ENCODE data around the gene RPP14. TPM values are rescaled to one million over a fixed set of nuclear protein-coding genes. Genes with fewer than 3 reads are reported as not detected.
"Not testable (repeated sequence)": the region's sequence is repeated elsewhere in the genome, so short reads cannot be mapped to it uniquely, and the experiment has no call there.

RPP14 gene
- total and polyA plus RNA-seq, 2 donors (not counting 1 experiment from before 2014, with no cell fraction given): 10.6 to 17.1 TPM

DNA sequence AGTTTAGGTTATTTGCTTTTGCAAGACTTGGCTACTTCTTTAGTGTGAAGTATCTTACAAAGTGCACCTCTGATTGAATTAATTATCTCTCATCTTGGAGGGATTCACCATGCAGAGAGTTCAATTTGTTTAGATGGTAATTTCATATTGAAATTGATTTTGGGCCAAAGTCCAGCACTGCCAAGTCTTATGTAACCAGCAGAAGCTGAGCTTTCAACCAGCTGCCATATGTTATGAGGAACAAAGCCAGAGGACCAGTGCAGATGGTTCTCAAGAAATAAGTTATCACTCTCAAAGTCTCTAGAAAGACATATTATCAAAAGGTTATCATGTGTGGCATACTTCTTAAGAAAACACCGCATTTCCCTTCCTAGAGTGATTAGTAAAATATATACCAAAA is 39.5 kb upstream of the RPP14 start:
- H3K9ac ChIP-seq (ENCODE audit: insufficient read depth, low read length): no peak overlapping the region
- no peaks in the 10 kb centered on the region for H3K4me1 ChIP-seq (ENCODE audit: control insufficient read depth, extremely low read depth, insufficient read depth, low read length)
- H3K4me3 ChIP-seq (replicated peaks in 1 of 4; ENCODE audit: control extremely low read depth in 1 of 4, insufficient read depth in 1 of 4, low read depth in 3 of 4, low read length in 4 of 4): no peak overlapping the region
- no peaks in the 10 kb centered on the region for H3K27me3 ChIP-seq (ENCODE audit: control insufficient read depth, insufficient read depth, low read length)
- H3K27ac ChIP-seq (ENCODE audit: insufficient read depth, low read length): no peak overlapping the region
- H4K20me1 ChIP-seq (ENCODE audit: control insufficient read depth, extremely low read depth, insufficient read depth, low read length): no peaks in the 10 kb centered on the region
- no peaks in the 10 kb centered on the region for H3K79me2 ChIP-seq (ENCODE audit: control insufficient read depth, insufficient read depth, low read length)
- no peak overlapping the region for H2AFZ ChIP-seq (ENCODE audit: low read length)
- DNase-seq (ENCODE audit: low read depth in 2 of 2): peak in 1 of 2 donors; percentile 35
- no peaks in the 10 kb centered on the region for H3K36me3 ChIP-seq (ENCODE audit: control insufficient read depth, insufficient read depth, low read length)
- H3K9me3 ChIP-seq (ENCODE audit: control insufficient read depth, insufficient read depth, low read depth, low read length): no peaks in the 10 kb centered on the region
- H3K4me2 ChIP-seq (ENCODE audit: extremely low read depth, insufficient read depth, low read length): no peak overlapping the region
- no peak for TF ChIP-seq EZH2 (IDR thresholded peaks at IDR 0.05; ENCODE audit: low read length, missing control alignments)
- TF ChIP-seq, protein P1, sequence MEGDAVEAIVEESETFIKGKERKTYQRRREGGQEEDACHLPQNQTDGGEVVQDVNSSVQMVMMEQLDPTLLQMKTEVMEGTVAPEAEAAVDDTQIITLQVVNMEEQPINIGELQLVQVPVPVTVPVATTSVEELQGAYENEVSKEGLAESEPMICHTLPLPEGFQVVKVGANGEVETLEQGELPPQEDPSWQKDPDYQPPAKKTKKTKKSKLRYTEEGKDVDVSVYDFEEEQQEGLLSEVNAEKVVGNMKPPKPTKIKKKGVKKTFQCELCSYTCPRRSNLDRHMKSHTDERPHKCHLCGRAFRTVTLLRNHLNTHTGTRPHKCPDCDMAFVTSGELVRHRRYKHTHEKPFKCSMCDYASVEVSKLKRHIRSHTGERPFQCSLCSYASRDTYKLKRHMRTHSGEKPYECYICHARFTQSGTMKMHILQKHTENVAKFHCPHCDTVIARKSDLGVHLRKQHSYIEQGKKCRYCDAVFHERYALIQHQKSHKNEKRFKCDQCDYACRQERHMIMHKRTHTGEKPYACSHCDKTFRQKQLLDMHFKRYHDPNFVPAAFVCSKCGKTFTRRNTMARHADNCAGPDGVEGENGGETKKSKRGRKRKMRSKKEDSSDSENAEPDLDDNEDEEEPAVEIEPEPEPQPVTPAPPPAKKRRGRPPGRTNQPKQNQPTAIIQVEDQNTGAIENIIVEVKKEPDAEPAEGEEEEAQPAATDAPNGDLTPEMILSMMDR (conservative IDR thresholded peaks at IDR 0.05 in 1 of 2, IDR thresholded peaks at IDR 0.05 in 1 of 2; ENCODE audit: low read depth in 1 of 2, low read length in 2 of 2): no peak

DNA sequence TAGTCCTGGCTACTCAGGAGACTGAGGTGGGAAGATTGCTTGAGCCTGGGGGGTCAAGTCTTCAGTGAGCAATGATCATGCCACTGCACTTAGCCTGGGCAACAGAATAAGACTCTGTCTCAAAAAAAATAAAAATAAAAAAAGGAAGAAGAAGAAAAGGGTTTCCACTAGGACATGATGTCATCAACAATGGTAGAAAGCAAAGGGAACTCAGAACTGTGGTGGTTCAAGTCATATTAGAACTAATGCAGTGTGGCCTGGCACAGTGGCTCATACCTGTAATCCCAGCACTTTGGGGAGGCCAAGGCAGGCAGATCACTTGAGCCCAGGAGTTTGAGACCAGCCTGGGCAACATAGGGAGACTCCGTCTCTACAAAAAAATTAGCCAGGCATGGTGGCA is 38.5 kb upstream of the RPP14 start:
- H3K9me3 ChIP-seq (ENCODE audit: control insufficient read depth, insufficient read depth, low read depth, low read length); H2AFZ ChIP-seq (ENCODE audit: low read length); H3K4me3 ChIP-seq (replicated peaks in 1 of 4; ENCODE audit: control extremely low read depth in 1 of 4, insufficient read depth in 1 of 4, low read depth in 3 of 4, low read length in 4 of 4); H3K9ac ChIP-seq (ENCODE audit: insufficient read depth, low read length); H4K20me1 ChIP-seq (ENCODE audit: control insufficient read depth, extremely low read depth, insufficient read depth, low read length); H3K4me1 ChIP-seq (ENCODE audit: control insufficient read depth, extremely low read depth, insufficient read depth, low read length); H3K27ac ChIP-seq (ENCODE audit: insufficient read depth, low read length); H3K79me2 ChIP-seq (ENCODE audit: control insufficient read depth, insufficient read depth, low read length); H3K36me3 ChIP-seq (ENCODE audit: control insufficient read depth, insufficient read depth, low read length); DNase-seq (ENCODE audit: low read depth in 2 of 2); H3K4me2 ChIP-seq (ENCODE audit: extremely low read depth, insufficient read depth, low read length); H3K27me3 ChIP-seq (ENCODE audit: control insufficient read depth, insufficient read depth, low read length): not testable (repeated sequence)

DNA sequence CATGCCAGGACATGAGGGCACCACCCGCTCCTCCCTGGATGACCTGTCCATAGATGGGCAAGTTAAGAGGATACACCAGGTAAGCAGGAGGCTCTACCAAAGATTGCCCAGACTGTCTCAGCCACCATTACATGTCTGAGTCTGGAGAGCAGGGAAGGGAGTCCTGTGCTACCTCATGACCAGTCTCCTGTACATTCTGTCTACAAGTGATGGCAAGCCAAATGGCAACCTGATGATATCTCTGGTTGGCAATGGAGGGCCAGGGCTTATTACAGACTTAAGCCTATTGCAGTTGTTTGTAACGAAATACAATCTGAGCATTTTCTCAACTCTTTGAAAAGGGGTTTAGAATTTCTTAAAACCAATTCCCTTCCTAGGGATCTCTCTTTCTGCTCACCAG is 36.7 kb upstream of the RPP14 start:
- H2AFZ ChIP-seq (ENCODE audit: low read length): no peak overlapping the region
- no peaks in the 10 kb centered on the region for H3K36me3 ChIP-seq (ENCODE audit: control insufficient read depth, insufficient read depth, low read length)
- no peaks in the 10 kb centered on the region for H3K9me3 ChIP-seq (ENCODE audit: control insufficient read depth, insufficient read depth, low read depth, low read length)
- H3K27ac ChIP-seq (ENCODE audit: insufficient read depth, low read length): no peak overlapping the region
- H3K79me2 ChIP-seq (ENCODE audit: control insufficient read depth, insufficient read depth, low read length): no peaks in the 10 kb centered on the region
- H4K20me1 ChIP-seq (ENCODE audit: control insufficient read depth, extremely low read depth, insufficient read depth, low read length): no peaks in the 10 kb centered on the region
- H3K27me3 ChIP-seq (ENCODE audit: control insufficient read depth, insufficient read depth, low read length): no peaks in the 10 kb centered on the region
- no peak overlapping the region for H3K9ac ChIP-seq (ENCODE audit: insufficient read depth, low read length)
- no peak overlapping the region for H3K4me2 ChIP-seq (ENCODE audit: extremely low read depth, insufficient read depth, low read length)
- TF ChIP-seq, protein P1 (conservative IDR thresholded peaks at IDR 0.05 in 1 of 2, IDR thresholded peaks at IDR 0.05 in 1 of 2; ENCODE audit: low read depth in 1 of 2, low read length in 2 of 2): no peak
- no peak for TF ChIP-seq EZH2 (IDR thresholded peaks at IDR 0.05; ENCODE audit: low read length, missing control alignments)
- H3K4me3 ChIP-seq (replicated peaks in 1 of 4; ENCODE audit: control extremely low read depth in 1 of 4, insufficient read depth in 1 of 4, low read depth in 3 of 4, low read length in 4 of 4): no peak overlapping the region
- peaks cover 3% of the 10 kb centered on the region for H3K4me1 ChIP-seq (ENCODE audit: control insufficient read depth, extremely low read depth, insufficient read depth, low read length)
- no peak for DNase-seq (ENCODE audit: low read depth in 2 of 2)

Measured in fibroblast of lung (primary cell).